ENCODE measurements around the gene SLC7A6OS.
"Not testable (repeated sequence)": the region's sequence is repeated elsewhere in the genome, so short reads cannot be mapped to it uniquely, and the experiment has no call there.

SLC7A6OS gene

DNA sequence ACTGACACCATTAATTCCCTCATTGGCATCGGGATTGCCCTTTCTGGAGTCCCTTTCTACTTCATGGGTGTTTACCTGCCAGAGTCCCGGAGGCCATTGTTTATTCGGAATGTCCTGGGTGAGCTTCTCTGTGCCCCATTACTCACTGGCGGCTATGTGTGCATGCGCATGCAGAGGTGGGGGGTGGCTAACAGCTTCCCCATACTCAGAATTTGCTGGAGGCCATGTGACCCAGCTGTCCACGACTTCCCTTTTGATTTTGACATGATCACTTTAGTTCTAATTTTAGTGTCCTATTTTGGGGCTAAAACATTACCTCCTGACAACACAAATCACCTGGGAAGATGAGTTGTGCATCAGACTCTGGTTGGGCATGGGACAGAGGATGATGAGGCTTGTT lies 14.1 kb downstream of the SLC7A6OS start:
- H3K4me3 ChIP-seq (ENCODE audit: low read length) = no peak overlapping the region
- no peaks in the 10 kb centered on the region for H3K9me3 ChIP-seq (ENCODE audit: insufficient read depth, low read depth, low read length)
- 94% methylated on average over 6 of the region's 6 CpGs for WGBS
- no peak overlapping the region for H3K9ac ChIP-seq (ENCODE audit: low read depth, low read length)
- no peaks in the 10 kb centered on the region for H3K27me3 ChIP-seq (ENCODE audit: insufficient read depth, low read length)
- H3K4me1 ChIP-seq (ENCODE audit: insufficient read depth, low read length) = no peaks in the 10 kb centered on the region
- no peak overlapping the region for H3K27ac ChIP-seq (ENCODE audit: low read depth, low read length)
- peaks cover 92% of the 10 kb centered on the region for H3K36me3 ChIP-seq (ENCODE audit: insufficient read depth, low read length)

- Histone ChIP-seq H3K9me3 (ENCODE audit: insufficient read depth, low read depth, low read length) (no peaks in the 10 kb centered on the region), H3K27me3 (ENCODE audit: insufficient read depth, low read length) (no peaks in the 10 kb centered on the region), H3K4me1 (ENCODE audit: insufficient read depth, low read length) (no peaks in the 10 kb centered on the region), H3K36me3 (ENCODE audit: insufficient read depth, low read length) (peaks cover 91% of the 10 kb centered on the region), H3K4me3 (ENCODE audit: low read length) (no peak overlapping the region), H3K27ac (ENCODE audit: low read depth, low read length) (no peak overlapping the region), H3K9ac (ENCODE audit: low read depth, low read length) (no peak overlapping the region)
- WGBS = 93% methylated on average over 12 of the region's 12 CpGs
Measured at GRCh38 chr16:68296291-68296690, 14.5 kb downstream of the SLC7A6OS start.

- Histone ChIP-seq H3K27me3 (ENCODE audit: insufficient read depth, low read length) (no peaks in the 10 kb centered on the region), H3K9ac (ENCODE audit: low read depth, low read length) (no peak overlapping the region), H3K36me3 (ENCODE audit: insufficient read depth, low read length) (peaks cover 72% of the 10 kb centered on the region), H3K27ac (ENCODE audit: low read depth, low read length) (no peak overlapping the region), H3K4me3 (ENCODE audit: low read length) (no peak overlapping the region), H3K4me1 (ENCODE audit: insufficient read depth, low read length) (no peaks in the 10 kb centered on the region), H3K9me3 (ENCODE audit: insufficient read depth, low read depth, low read length) (no peaks in the 10 kb centered on the region)
- WGBS = 96% methylated on average over 5 of the region's 5 CpGs
Measured at GRCh38 chr16:68292425-68292824, 18.3 kb downstream of the SLC7A6OS start.

GRCh38 chr16:68291227-68291626 lies 19.5 kb downstream of the SLC7A6OS start:
- H3K27me3 ChIP-seq (ENCODE audit: insufficient read depth, low read length) = no peaks in the 10 kb centered on the region
- H3K4me3 ChIP-seq (ENCODE audit: low read length) = no peak overlapping the region
- H3K9me3 ChIP-seq (ENCODE audit: insufficient read depth, low read depth, low read length) = no peaks in the 10 kb centered on the region
- H3K4me1 ChIP-seq (ENCODE audit: insufficient read depth, low read length) = no peaks in the 10 kb centered on the region
- no peak overlapping the region for H3K27ac ChIP-seq (ENCODE audit: low read depth, low read length)
- WGBS = 93% methylated on average over 4 of the region's 4 CpGs
- H3K36me3 ChIP-seq (ENCODE audit: insufficient read depth, low read length) = peaks cover 69% of the 10 kb centered on the region
- H3K9ac ChIP-seq (ENCODE audit: low read depth, low read length) = no peak overlapping the region

- H3K27ac ChIP-seq (ENCODE audit: low read depth, low read length) = no peak overlapping the region
- no peak overlapping the region for H3K9ac ChIP-seq (ENCODE audit: low read depth, low read length)
- H3K4me1 ChIP-seq (ENCODE audit: insufficient read depth, low read length) = no peaks in the 10 kb centered on the region
- no peak overlapping the region for H3K4me3 ChIP-seq (ENCODE audit: low read length)
- 65% methylated on average over 6 of the region's 6 CpGs for WGBS
- H3K27me3 ChIP-seq (ENCODE audit: insufficient read depth, low read length) = no peaks in the 10 kb centered on the region
- peaks cover 66% of the 10 kb centered on the region for H3K36me3 ChIP-seq (ENCODE audit: insufficient read depth, low read length)
- no peaks in the 10 kb centered on the region for H3K9me3 ChIP-seq (ENCODE audit: insufficient read depth, low read depth, low read length)
Measured at GRCh38 chr16:68290450-68290849, 20.3 kb downstream of the SLC7A6OS start.

DNA sequence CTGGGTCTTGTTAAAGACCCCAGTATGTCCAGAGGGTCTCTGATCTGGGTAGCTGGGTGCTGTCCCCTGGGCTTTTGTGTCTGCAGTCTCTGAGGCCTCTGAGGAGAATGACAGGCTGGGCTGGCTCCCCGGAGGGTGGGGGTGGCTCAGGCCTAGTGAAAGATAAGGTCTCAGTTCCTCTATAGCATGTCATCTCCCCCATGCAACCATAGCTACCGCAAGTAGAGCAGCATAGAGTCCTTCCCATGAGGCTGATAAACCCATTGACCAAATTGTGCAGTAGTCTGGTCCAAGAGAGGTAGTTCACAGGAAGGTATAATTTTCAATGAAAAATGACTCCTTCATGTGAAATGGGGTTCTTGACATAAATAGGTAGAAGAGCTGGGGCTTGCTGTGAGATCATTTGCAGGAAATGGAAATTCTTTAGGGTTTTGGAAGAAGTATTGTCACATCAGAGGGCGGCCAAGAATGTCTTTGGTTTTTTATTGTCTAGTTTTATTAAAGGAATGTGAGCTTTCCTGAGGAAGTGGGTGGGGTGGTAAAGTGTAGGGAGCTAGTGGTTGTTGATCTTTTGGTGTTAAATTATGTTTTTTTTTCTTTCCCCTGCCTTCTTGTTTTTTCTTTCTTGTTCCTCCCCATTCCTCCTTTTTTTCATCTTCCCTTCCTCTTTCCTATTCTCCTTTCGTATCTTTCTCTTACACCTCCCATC lies 21.0 kb downstream of the SLC7A6OS start:
- H3K4me3 ChIP-seq (ENCODE audit: low read length) = no peak overlapping the region
- no peaks in the 10 kb centered on the region for H3K27me3 ChIP-seq (ENCODE audit: insufficient read depth, low read length)
- H3K9me3 ChIP-seq (ENCODE audit: insufficient read depth, low read depth, low read length) = no peaks in the 10 kb centered on the region
- no peak overlapping the region for H3K9ac ChIP-seq (ENCODE audit: low read depth, low read length)
- peaks cover 60% of the 10 kb centered on the region for H3K36me3 ChIP-seq (ENCODE audit: insufficient read depth, low read length)
- H3K4me1 ChIP-seq (ENCODE audit: insufficient read depth, low read length) = no peaks in the 10 kb centered on the region
- WGBS = 86% methylated on average over 3 of the region's 4 CpGs
- no peak overlapping the region for H3K27ac ChIP-seq (ENCODE audit: low read depth, low read length)

- no peaks in the 10 kb centered on the region for H3K27me3 ChIP-seq (ENCODE audit: insufficient read depth, low read length)
- no peaks in the 10 kb centered on the region for H3K4me1 ChIP-seq (ENCODE audit: insufficient read depth, low read length)
- H3K9me3 ChIP-seq (ENCODE audit: insufficient read depth, low read depth, low read length) = no peaks in the 10 kb centered on the region
- H3K4me3 ChIP-seq (ENCODE audit: low read length) = no peak overlapping the region
- no peak overlapping the region for H3K27ac ChIP-seq (ENCODE audit: low read depth, low read length)
- peaks cover 54% of the 10 kb centered on the region for H3K36me3 ChIP-seq (ENCODE audit: insufficient read depth, low read length)
- H3K9ac ChIP-seq (ENCODE audit: low read depth, low read length) = no peak overlapping the region
- 93% methylated on average over 2 of the region's 2 CpGs for WGBS
Measured at GRCh38 chr16:68289202-68289601, 21.5 kb downstream of the SLC7A6OS start.

GRCh38 chr16:68288796-68289195 lies 21.9 kb downstream of the SLC7A6OS start:
- not testable (repeated sequence) for H3K9ac ChIP-seq (ENCODE audit: low read depth, low read length); H3K27ac ChIP-seq (ENCODE audit: low read depth, low read length); H3K27me3 ChIP-seq (ENCODE audit: insufficient read depth, low read length); H3K4me3 ChIP-seq (ENCODE audit: low read length); H3K4me1 ChIP-seq (ENCODE audit: insufficient read depth, low read length); H3K9me3 ChIP-seq (ENCODE audit: insufficient read depth, low read depth, low read length)
- H3K36me3 ChIP-seq (ENCODE audit: insufficient read depth, low read length) = peaks cover 52% of the 10 kb centered on the region
- 92% methylated on average over 9 of the region's 9 CpGs for WGBS

GRCh38 chr16:68288252-68288650 lies 22.5 kb downstream of the SLC7A6OS start:
- Histone ChIP-seq H3K27me3 (ENCODE audit: insufficient read depth, low read length) (no peaks in the 10 kb centered on the region), H3K4me3 (ENCODE audit: low read length) (no peak overlapping the region), H3K4me1 (ENCODE audit: insufficient read depth, low read length) (no peaks in the 10 kb centered on the region), H3K27ac (ENCODE audit: low read depth, low read length) (no peak overlapping the region), H3K9me3 (ENCODE audit: insufficient read depth, low read depth, low read length) (no peaks in the 10 kb centered on the region), H3K9ac (ENCODE audit: low read depth, low read length) (no peak overlapping the region), H3K36me3 (ENCODE audit: insufficient read depth, low read length) (peaks cover 54% of the 10 kb centered on the region)
- 93% methylated on average over 1 of the region's 1 CpG for WGBS

GRCh38 chr16:68287276-68288251 lies 23.2 kb downstream of the SLC7A6OS start:
- H3K4me1 ChIP-seq (ENCODE audit: insufficient read depth, low read length) = no peaks in the 10 kb centered on the region
- H3K27ac ChIP-seq (ENCODE audit: low read depth, low read length) = no peak overlapping the region
- no peaks in the 10 kb centered on the region for H3K9me3 ChIP-seq (ENCODE audit: insufficient read depth, low read depth, low read length)
- H3K36me3 ChIP-seq (ENCODE audit: insufficient read depth, low read length) = peaks cover 53% of the 10 kb centered on the region
- H3K27me3 ChIP-seq (ENCODE audit: insufficient read depth, low read length) = no peaks in the 10 kb centered on the region
- WGBS = 94% methylated on average over 11 of the region's 11 CpGs
- H3K4me3 ChIP-seq (ENCODE audit: low read length) = no peak overlapping the region
- H3K9ac ChIP-seq (ENCODE audit: low read depth, low read length) = no peak overlapping the region
